H1 (cell line): Measurements from ENCODE around the gene GRIPAP1.

Source experiments
- BACH1 ChIP-seq: IDR thresholded peaks from 2 replicates; pipeline ENCODE4 v1.6.1; 2012; ENCODE audit warnings: low read length, improper control_type of control experiment
- CEBPB ChIP-seq: IDR thresholded peaks from 2 replicates; pipeline ENCODE4 v1.6.1; 2012; ENCODE audit warnings: low read depth, low read length
- CTCF ChIP-seq, 3 experiments: IDR thresholded peaks; 1 replicate in 2 of 3; 2 replicates in 1 of 3; pipeline versions ENCODE4 v1.5.1 to v1.6.1; 2011; ENCODE audit warnings: low read length in 3 of 3, mild to moderate bottlenecking in 3 of 3, inconsistent platforms in 2 of 3, low read depth in 1 of 3, moderate library complexity in 1 of 3; ENCODE audit not compliant: insufficient read depth in 1 of 3; ENCODE audit errors: control extremely low read depth in 1 of 3
- EZH2 ChIP-seq: fragments of 200-600 bp; sonication (generic); IDR thresholded peaks from 2 replicates; pipeline ENCODE4 v1.7.1; 2012; ENCODE audit warnings: low read depth, mild to moderate bottlenecking, moderate library complexity, low read length, inconsistent platforms; ENCODE audit not compliant: severe bottlenecking
- JUN ChIP-seq: IDR thresholded peaks from 2 replicates; pipeline ENCODE4 v1.6.1; 2011; ENCODE audit warnings: low read depth, mild to moderate bottlenecking, improper control_type of control experiment, low read length
- POLR2A ChIP-seq, 2 experiments: IDR thresholded peaks; 1 replicate in 1 of 2; 2 replicates in 1 of 2; pipeline ENCODE4 v1.6.1; 2011; ENCODE audit warnings: low read depth in 2 of 2, low read length in 2 of 2, mild to moderate bottlenecking in 2 of 2; ENCODE audit errors: control extremely low read depth in 1 of 2
- SP1 ChIP-seq: IDR thresholded peaks from 2 replicates; pipeline ENCODE4 v1.6.1; 2011; ENCODE audit warnings: low read depth, low read length
- SRF ChIP-seq: IDR thresholded peaks from 2 replicates; pipeline ENCODE4 v1.6.1; 2011; ENCODE audit warnings: mild to moderate bottlenecking, low read depth, low read length, moderate library complexity
- SUZ12 ChIP-seq: fragments of 200-600 bp; sonication (generic); IDR thresholded peaks from 2 replicates; pipeline ENCODE4 v1.6.1; 2012; ENCODE audit warnings: mild to moderate bottlenecking, inconsistent platforms, low read length, moderate library complexity, mixed read lengths
- TCF12 ChIP-seq: IDR thresholded peaks from 2 replicates; pipeline ENCODE4 v1.6.1; 2011; ENCODE audit warnings: low read depth, mild to moderate bottlenecking, low read length
- USF2 ChIP-seq: IDR thresholded peaks from 2 replicates; pipeline ENCODE4 v1.6.1; 2011; ENCODE audit warnings: low read length, improper control_type of control experiment
- YY1 ChIP-seq: IDR thresholded peaks from 2 replicates; pipeline ENCODE4 v1.6.1; 2011; ENCODE audit warnings: low read depth, mild to moderate bottlenecking, low read length
- ZNF274 ChIP-seq: IDR thresholded peaks from 2 replicates; pipeline ENCODE4 v1.7.0; 2012; ENCODE audit warnings: low read length, borderline replicate concordance; ENCODE audit errors: extremely low read depth

GRCh38 chrX:48938721-48939425 lies 63.2 kb downstream of the GRIPAP1 start:
- TF ChIP-seq EZH2 = no peak
- TF ChIP-seq BACH1 = no peak
- TF ChIP-seq POLR2A (IDR thresholded peaks at IDR 0.05; ENCODE audit: control extremely low read depth in 1 of 2, low read depth in 2 of 2, low read length in 2 of 2) = no peak
- TF ChIP-seq CTCF (IDR thresholded peaks at IDR 0.05; ENCODE audit: control extremely low read depth in 1 of 3, insufficient read depth in 1 of 3, low read depth in 1 of 3, low read length in 3 of 3) = no peak
- no peak for TF ChIP-seq JUN
- TF ChIP-seq YY1 = no peak
- TF ChIP-seq ZNF274 = no peak
- no peak for TF ChIP-seq USF2
- no peak for TF ChIP-seq CEBPB
- no peak for TF ChIP-seq SUZ12
- TF ChIP-seq SP1 = no peak
- TF ChIP-seq TCF12 = no peak
- TF ChIP-seq SRF = no peak
